Testis (tissue), 3 donors: ENCODE results near the gene ARL14EP. TPM values are rescaled to one million over a fixed set of nuclear protein-coding genes. Genes with fewer than 3 reads are reported as not detected.

Experiments used
- DNase-seq: peaks from one replicate; pipeline ENCODE4 v3.0.0-alpha.2; 2019
- H3K27ac ChIP-seq, 2 donors: fragments of 200-600 bp; sonication (generic); one replicate each; pipeline ENCODE4 v1.5.1; 2019
- H3K27me3 ChIP-seq: fragments of 200-600 bp; sonication (generic); one replicate; pipeline ENCODE4 v1.5.1; 2019
- H3K36me3 ChIP-seq: fragments of 200-600 bp; sonication (generic); one replicate; pipeline ENCODE4 v1.5.1; 2017; ENCODE audit warnings: low read depth; ENCODE audit errors: missing control alignments
- H3K4me1 ChIP-seq: fragments of 200-600 bp; sonication (generic); one replicate; pipeline ENCODE4 v1.5.1; 2019
- H3K4me3 ChIP-seq, 2 donors: fragments of 200-600 bp; sonication (generic); one replicate each; pipeline ENCODE4 v1.5.1; 2017 to 2019
- H3K9me3 ChIP-seq: fragments of 200-600 bp; sonication (generic); one replicate; pipeline ENCODE4 v1.5.1; 2017
- POLR2A ChIP-seq: fragments of 450-650 bp; IDR thresholded peaks from one replicate; pipeline ENCODE4 v1.6.1; 2017; ENCODE audit warnings: antibody characterized with exemption, mild to moderate bottlenecking, moderate library complexity
- WGBS, 2 donors: methylation state at CpG; one replicate each; pipeline ENCODE4 v1.1.5; 2018; 5-methylcytosine and 5-hydroxymethylcytosine counted together
- intact Hi-C: fragments of 100-400 bp; cut with DNase I; formaldehyde crosslinking; loops from one replicate; pipeline ENCODE4 v1.15.1; 2023; ENCODE audit warnings: low total_unique reads
- polyA plus RNA-seq: library from polyadenylated mRNA; stranded (reverse); fragments of 350-450 nt; fragmentation: Illumina TruSeq; extraction: RNeasy Lipid Tissue Mini Kit (QIAGEN cat#74804); gene quantifications from one replicate; pipeline ENCODE4 v1.2.3, GENCODE V29; 2014; ENCODE audit warnings: low read depth, low replicate concordance; ENCODE audit not compliant: insufficient read depth
- total RNA-seq, 2 donors: library from RNA; depleted of rRNA; stranded (reverse); fragments of >200 nt; gene quantifications; one replicate each; pipeline ENCODE4 v1.2.3, GENCODE V29; 2016
- TF ChIP-seq, protein P1 (sequence below), 3 experiments: fragments of 450-650 bp in 2 of 3; fragments of 200-600 bp in 1 of 3; sonication (generic) in 1 of 3; IDR thresholded peaks; one replicate each; pipeline ENCODE4 v1.5.1; 2016 to 2019; ENCODE audit warnings: antibody characterized with exemption in 3 of 3, mild to moderate bottlenecking in 2 of 3, moderate library complexity in 1 of 3

The ARL14EP gene
- total and polyA plus RNA-seq, 3 donors from 2014 or later: 21.8 to 33.9 (median 25.1) TPM

DNA sequence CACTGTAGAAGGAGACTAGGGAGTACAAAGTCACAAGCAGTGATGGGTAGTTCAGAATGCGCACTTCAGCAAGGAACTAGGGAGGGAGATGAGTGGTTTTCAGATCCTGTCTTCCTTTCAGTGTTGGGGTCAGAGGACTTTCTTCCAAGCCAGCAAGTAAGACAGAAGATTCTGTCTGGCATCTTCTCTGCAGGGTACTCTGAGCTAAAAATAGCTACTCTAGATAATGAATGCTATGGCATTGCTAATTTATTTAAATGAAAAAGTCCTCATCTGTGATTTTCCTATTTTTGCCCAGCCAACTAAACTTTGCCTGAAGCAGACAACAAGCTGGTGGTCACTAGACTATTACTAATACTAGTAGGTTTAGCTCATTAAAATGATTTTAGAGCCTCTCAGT, 18.3 kb upstream of the ARL14EP start:
- 94 to 100% methylated on average over 1 of the region's 1 CpG for WGBS, 2 donors
- Histone ChIP-seq H3K27me3 (no peaks in the 10 kb centered on the region), H3K36me3 (no peaks in the 10 kb centered on the region), H3K4me1 (no peaks in the 10 kb centered on the region), H3K9me3 (no peaks in the 10 kb centered on the region), H3K27ac (no peak overlapping the region), H3K4me3 (no peak overlapping the region)
- DNase-seq: no peak
- no peak for TF ChIP-seq POLR2A
- TF ChIP-seq, protein P1, sequence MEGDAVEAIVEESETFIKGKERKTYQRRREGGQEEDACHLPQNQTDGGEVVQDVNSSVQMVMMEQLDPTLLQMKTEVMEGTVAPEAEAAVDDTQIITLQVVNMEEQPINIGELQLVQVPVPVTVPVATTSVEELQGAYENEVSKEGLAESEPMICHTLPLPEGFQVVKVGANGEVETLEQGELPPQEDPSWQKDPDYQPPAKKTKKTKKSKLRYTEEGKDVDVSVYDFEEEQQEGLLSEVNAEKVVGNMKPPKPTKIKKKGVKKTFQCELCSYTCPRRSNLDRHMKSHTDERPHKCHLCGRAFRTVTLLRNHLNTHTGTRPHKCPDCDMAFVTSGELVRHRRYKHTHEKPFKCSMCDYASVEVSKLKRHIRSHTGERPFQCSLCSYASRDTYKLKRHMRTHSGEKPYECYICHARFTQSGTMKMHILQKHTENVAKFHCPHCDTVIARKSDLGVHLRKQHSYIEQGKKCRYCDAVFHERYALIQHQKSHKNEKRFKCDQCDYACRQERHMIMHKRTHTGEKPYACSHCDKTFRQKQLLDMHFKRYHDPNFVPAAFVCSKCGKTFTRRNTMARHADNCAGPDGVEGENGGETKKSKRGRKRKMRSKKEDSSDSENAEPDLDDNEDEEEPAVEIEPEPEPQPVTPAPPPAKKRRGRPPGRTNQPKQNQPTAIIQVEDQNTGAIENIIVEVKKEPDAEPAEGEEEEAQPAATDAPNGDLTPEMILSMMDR (IDR thresholded peaks at IDR 0.05): no peak
- intact Hi-C loops: no loop called here

DNA sequence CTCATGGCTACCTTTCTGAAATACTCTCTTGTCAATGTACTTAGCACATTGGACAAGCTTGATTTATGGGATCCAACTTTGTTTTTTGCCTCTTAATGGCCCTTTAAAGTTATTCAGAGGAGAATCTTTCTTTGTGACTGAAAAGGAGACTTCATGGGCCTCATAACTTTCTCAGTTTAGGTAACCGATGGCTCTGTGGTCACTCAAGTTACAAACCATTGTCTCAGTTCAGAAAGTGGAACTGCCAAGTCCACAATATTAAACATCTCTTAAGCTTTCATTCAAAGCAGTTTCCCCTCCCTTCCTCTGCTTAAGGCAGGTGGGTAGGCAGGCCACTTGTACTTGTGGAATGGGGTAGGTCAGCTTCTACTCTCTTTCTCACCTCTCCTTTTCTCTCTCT, 12.3 kb upstream of the ARL14EP start:
- Histone ChIP-seq H3K27ac (no peak overlapping the region), H3K9me3 (no peaks in the 10 kb centered on the region), H3K36me3 (no peaks in the 10 kb centered on the region), H3K4me1 (no peaks in the 10 kb centered on the region), H3K4me3 (no peak overlapping the region), H3K27me3 (no peaks in the 10 kb centered on the region)
- intact Hi-C loops: no loop called here
- TF ChIP-seq, protein P1 (IDR thresholded peaks at IDR 0.05): no peak
- no peak for TF ChIP-seq POLR2A
- 96 to 97% methylated on average over 1 of the region's 1 CpG for WGBS, 2 donors
- no peak for DNase-seq

DNA sequence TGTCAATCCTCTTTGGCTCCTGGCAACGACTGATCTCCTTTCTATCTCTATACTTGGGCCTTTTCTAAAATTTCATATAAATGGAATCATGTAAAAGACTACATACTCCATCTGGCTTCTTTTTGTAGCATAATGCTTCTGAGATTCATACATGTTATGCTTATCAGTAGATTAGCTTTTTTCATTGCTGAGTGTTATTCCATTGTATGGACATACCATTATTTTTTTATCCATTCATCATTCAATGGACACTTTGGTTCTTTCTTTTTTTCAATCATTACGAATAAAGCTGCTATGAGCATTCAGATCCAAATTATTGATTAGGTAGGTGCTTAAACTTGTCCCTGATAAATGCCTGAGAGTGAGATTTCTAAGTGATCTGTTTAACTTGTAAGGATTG, 11.7 kb upstream of the ARL14EP start:
- no peaks in the 10 kb centered on the region for H3K27me3 ChIP-seq
- no peaks in the 10 kb centered on the region for H3K4me1 ChIP-seq
- no peak overlapping the region for H3K27ac ChIP-seq
- TF ChIP-seq, protein P1 (IDR thresholded peaks at IDR 0.05): no peak
- TF ChIP-seq POLR2A: no peak
- H3K4me3 ChIP-seq: no peak overlapping the region
- no peaks in the 10 kb centered on the region for H3K9me3 ChIP-seq
- no peak for DNase-seq
- H3K36me3 ChIP-seq: no peaks in the 10 kb centered on the region
- intact Hi-C loops: no loop called here
- 66 to 90% methylated on average over 2 of the region's 2 CpGs for WGBS, 2 donors

DNA sequence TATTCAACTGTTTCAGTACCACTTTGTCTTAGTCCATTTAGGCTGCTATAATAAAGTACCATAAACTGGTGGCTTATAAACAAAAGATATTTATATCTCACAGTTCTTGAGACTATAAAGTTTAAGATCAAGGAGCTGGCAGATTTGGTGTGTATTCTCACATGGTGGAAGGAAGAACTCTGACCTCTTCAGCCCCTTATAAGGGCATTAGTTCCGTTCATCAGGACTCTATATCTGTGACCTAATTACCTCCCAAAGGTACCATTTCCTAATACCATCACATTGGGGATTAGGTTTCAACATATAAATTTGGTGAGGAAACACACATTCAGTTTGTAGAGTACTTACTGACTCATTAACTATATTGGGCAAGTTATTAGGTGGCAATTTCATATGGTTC, 10.7 kb upstream of the ARL14EP start:
- Histone ChIP-seq H3K9me3 (no peaks in the 10 kb centered on the region), H3K4me3 (no peak overlapping the region), H3K4me1 (no peaks in the 10 kb centered on the region), H3K27me3 (no peaks in the 10 kb centered on the region), H3K27ac (no peak overlapping the region), H3K36me3 (no peaks in the 10 kb centered on the region)
- WGBS, 2 donors: 67 to 81% methylated on average over 1 of the region's 1 CpG
- intact Hi-C loops: no loop called here
- no peak for TF ChIP-seq POLR2A
- no peak for DNase-seq

DNA sequence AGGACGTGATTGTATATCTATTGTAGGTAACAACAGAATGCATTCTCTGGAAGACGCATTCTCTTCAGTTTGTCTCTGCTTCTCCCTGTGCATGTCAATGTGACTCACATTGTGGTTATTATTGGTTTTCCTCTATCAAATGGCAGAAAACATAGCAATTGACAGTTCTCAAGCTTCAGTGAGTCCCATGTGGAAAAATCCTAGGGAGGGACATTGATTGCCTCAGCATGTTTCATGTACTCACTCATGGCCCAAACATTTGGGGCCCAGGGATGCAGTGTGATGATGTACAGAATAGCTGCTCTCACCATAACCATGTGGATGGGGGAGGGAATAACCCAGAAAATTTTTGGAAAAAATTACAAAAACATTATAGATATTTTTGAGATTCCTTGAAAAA, 9.3 kb upstream of the ARL14EP start:
- DNase-seq: no peak
- Histone ChIP-seq H3K4me1 (no peaks in the 10 kb centered on the region), H3K9me3 (no peaks in the 10 kb centered on the region), H3K4me3 (no peak overlapping the region), H3K36me3 (no peaks in the 10 kb centered on the region), H3K27ac (no peak overlapping the region), H3K27me3 (no peaks in the 10 kb centered on the region)
- WGBS, 2 donors: 79 to 88% methylated on average over 2 of the region's 2 CpGs
- intact Hi-C loops: no loop called here
- TF ChIP-seq POLR2A: no peak
- TF ChIP-seq, protein P1 (IDR thresholded peaks at IDR 0.05): no peak
